Activated naive CD8-positive, alpha-beta T cell treated with anti-CD3 and anti-CD28 coated beads, Interleukin-2, amount 50 U/mL, for 16 hours (primary cell): ENCODE data around the gene TSC2.
"Not testable (repeated sequence)": the region's sequence is repeated elsewhere in the genome, so short reads cannot be mapped to it uniquely, and the experiment has no call there.

ENCODE experiments used
- DNase-seq: peaks from one replicate; pipeline ENCODE4 v3.0.0-alpha.2; 2020; ENCODE audit warnings: low read depth, low spot score

The TSC2 gene

GRCh38 chr16:2122429-2122828 lies 74.6 kb downstream of the TSC2 start:
- no peak for DNase-seq

- DNase-seq, result not testable (repeated sequence)
Measured at GRCh38 chr16:2122934-2123683, 75.3 kb downstream of the TSC2 start.

DNA sequence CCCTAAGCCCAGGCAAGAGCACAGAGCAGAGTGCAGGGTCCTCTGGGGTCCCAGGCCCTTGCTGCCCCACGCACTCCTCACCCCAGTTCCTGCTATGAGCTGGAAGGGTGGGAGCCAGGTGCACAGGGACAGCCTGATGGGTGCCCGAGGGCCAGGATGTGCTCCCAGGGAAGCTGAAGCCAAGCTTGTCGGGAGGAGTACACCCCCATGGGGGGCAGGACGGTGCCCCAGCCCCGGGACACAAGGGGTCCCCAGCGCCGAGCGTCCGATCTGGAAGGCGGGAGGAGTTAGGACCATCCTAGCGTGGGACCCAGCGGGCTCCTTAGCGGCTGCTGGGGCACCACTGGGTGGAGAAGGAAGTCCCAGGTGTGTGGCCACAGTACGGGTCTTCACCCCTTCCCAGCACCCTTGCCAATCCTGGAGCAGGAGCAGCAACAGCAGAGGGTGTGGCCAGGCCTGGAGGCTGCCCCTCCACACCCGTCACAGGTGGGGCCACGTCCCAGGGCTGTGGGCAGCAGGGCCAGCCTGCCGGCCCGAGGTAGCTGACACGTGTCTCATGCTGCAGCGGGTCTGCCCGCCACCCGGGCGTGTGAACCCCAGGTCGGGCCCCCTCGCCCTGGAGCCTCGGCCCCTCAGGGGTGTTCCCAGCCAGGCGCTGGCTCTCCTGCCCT lies 76.1 kb downstream of the TSC2 start:
- not testable (repeated sequence) for DNase-seq

GRCh38 chr16:2124377-2124693 lies 76.5 kb downstream of the TSC2 start:
- not testable (repeated sequence) for DNase-seq

- not testable (repeated sequence) for DNase-seq
Measured at GRCh38 chr16:2124694-2125444, 77.1 kb downstream of the TSC2 start.

GRCh38 chr16:2125609-2126008 lies 77.8 kb downstream of the TSC2 start:
- DNase-seq, result not testable (repeated sequence)

GRCh38 chr16:2126161-2126743 lies 78.5 kb downstream of the TSC2 start:
- DNase-seq, result not testable (repeated sequence)

- DNase-seq, result not testable (repeated sequence)
Measured at GRCh38 chr16:2126928-2127556, 79.3 kb downstream of the TSC2 start.

- not testable (repeated sequence) for DNase-seq
Measured at GRCh38 chr16:2127630-2128280, 80.0 kb downstream of the TSC2 start.

GRCh38 chr16:2129251-2129650 lies 81.5 kb downstream of the TSC2 start:
- DNase-seq, result not testable (repeated sequence)

DNA sequence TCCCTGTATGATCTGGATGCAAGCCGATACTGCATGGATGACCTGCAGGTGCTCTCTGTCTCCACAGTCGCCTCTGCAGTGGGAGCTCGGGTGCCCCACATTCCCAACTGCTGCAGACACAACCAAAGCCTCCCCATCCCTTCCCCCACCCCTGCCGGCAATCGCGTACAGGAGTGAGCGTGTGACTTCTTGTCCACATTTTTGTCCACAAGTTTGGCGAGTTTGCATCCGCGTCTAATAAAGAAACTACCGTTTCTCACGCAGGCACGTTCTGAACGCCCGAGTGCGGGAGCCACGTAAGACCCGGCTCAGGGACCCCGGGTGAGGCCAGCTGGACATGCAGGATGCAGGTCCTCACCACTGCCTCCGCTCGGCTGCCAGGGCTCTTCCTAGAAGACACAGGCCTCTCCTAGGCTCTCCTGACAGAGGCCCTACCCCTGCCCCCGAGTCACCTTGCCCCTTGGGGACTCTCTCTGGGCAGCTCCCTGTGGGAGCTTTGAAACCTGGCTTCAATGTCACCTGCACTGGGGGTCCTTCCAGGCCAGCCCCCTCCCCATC lies 82.2 kb downstream of the TSC2 start:
- DNase-seq, result not testable (repeated sequence)

DNA sequence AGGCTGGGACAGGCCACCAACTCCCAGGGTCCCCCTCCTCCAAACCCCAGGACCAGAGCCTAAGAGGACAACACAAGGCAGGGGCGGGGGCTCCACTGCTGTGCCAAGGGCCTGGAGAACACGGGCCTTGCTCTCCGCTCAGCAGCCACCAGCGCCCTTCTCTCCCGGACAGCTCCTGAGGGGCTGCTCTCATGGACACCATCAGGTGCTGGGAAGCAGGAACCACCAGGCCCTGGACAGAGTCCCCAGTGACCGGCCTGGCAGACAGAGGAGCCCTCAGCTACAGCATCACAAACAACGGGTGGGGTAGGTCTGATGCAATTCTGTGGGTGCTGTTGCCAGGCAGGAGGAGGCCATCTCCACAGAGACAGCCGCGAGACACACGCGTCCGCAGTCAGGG lies 86.0 kb downstream of the TSC2 start:
- not testable (repeated sequence) for DNase-seq

GRCh38 chr16:2135071-2135470 lies 87.3 kb downstream of the TSC2 start:
- not testable (repeated sequence) for DNase-seq

DNA sequence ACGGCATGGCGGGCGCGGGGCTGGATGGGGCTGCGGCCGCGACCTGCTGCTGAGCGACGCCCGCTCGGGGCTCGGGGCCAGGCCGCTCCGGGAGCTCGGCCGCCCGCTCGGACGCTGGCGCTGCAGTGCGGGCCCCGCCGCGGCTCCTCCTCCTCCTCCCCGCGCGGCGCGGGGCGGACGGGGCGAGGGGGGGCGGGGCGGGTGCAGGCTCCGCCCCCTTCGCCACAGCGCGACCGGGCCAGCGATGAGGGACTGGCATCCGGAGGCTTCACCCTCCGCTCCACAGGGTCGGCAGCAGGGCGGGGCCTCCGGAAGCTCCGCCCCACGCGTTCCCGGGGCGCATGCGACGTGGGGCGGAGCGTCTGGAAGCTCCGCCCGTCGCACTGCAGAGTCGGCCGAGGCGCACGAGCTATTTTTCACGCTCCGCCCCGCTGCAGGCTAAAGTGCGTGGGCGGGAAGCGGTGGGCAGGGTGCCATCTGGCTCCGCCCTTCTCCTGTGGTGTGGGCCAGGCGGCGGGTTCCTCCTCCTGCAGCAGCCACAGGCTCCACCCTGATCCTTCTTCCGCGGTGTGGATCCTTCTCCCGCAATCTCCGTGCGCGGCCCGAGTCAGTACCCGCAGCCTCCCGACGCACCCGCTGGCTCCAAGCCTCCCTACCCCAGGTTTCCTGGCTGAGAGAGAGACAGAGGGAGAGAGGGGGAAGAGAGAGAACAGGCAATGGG lies 88.1 kb downstream of the TSC2 start, which contains the start of gene PKD1:
Gene PKD1, minus strand, starts transcription at position 129 of the 721 bp plus-strand sequence. CDS start 209 bp downstream, outside the sequence.
- peak; percentile 96 for DNase-seq
